Ishikawa (cell line): ENCODE measurements around the gene CRYZ.

Experiments used
- CREB1 ChIP-seq: IDR thresholded peaks from 2 replicates; pipeline ENCODE4 v1.6.1; 2012; ENCODE audit warnings: low read depth
- RAD21 ChIP-seq: IDR thresholded peaks from 2 replicates; pipeline ENCODE4 v1.6.1; 2012; ENCODE audit warnings: low read depth
- REST ChIP-seq: IDR thresholded peaks from 2 replicates; pipeline ENCODE4 v1.6.1; 2012; ENCODE audit warnings: low read depth, mild to moderate bottlenecking
- TAF1 ChIP-seq: IDR thresholded peaks from 2 replicates; pipeline ENCODE4 v1.6.1; 2012; ENCODE audit warnings: low read depth, mild to moderate bottlenecking
- TEAD4 ChIP-seq: IDR thresholded peaks from 2 replicates; pipeline ENCODE4 v1.6.1; 2012
- YY1 ChIP-seq: IDR thresholded peaks from 2 replicates; pipeline ENCODE4 v1.6.1; 2012; ENCODE audit warnings: low read depth

GRCh38 chr1:74733604-74734484, 994 bp upstream of the CRYZ start:
- no peak for TF ChIP-seq CREB1
- no peak for TF ChIP-seq REST
- TF ChIP-seq TAF1, result no peak
- TF ChIP-seq YY1, result no peak
- peak; percentile 41 for TF ChIP-seq RAD21
- TF ChIP-seq TEAD4, result no peak
